H9 (cell line): ENCODE measurements around the gene ITGB2. TPM values are rescaled to one million over a fixed set of nuclear protein-coding genes. Genes with fewer than 3 reads are reported as not detected.

Experiments used
- DNase-seq: peaks from one replicate; pipeline ENCODE4 v3.0.0-alpha.2; 2017
- H2AFZ ChIP-seq: one replicate; pipeline ENCODE4 v1.6.1; 2013; ENCODE audit warnings: mild to moderate bottlenecking, low read length, control low read depth, moderate library complexity
- H2AK5ac ChIP-seq: 2 replicates; pipeline ENCODE4 v1.6.1; 2013; ENCODE audit warnings: low read length, control low read depth, mixed read lengths; ENCODE audit not compliant: insufficient read length
- H2BK120ac ChIP-seq: one replicate; pipeline ENCODE4 v1.6.1; 2013; ENCODE audit warnings: low read depth, mild to moderate bottlenecking, low read length, control low read depth, inconsistent platforms; ENCODE audit not compliant: poor library complexity, severe bottlenecking
- H2BK12ac ChIP-seq: 2 replicates; pipeline ENCODE4 v1.6.1; 2013; ENCODE audit warnings: low read length, control low read depth, mixed read lengths, low read depth; ENCODE audit not compliant: insufficient read length
- H2BK15ac ChIP-seq: 2 replicates; pipeline ENCODE4 v1.6.1; 2013; ENCODE audit warnings: low read depth, low read length, control low read depth
- H2BK20ac ChIP-seq: one replicate; pipeline ENCODE4 v1.6.1; 2013; ENCODE audit warnings: low read depth, mild to moderate bottlenecking, low read length, control low read depth, inconsistent platforms; ENCODE audit not compliant: poor library complexity, severe bottlenecking
- H2BK5ac ChIP-seq: 2 replicates; pipeline ENCODE4 v1.6.1; 2013; ENCODE audit warnings: low read length, control low read depth, mixed read lengths; ENCODE audit not compliant: insufficient read length
- H3K14ac ChIP-seq: 2 replicates; pipeline ENCODE4 v1.6.1; 2013; ENCODE audit warnings: low read length, control low read depth; ENCODE audit not compliant: insufficient read depth
- H3K18ac ChIP-seq: 2 replicates; pipeline ENCODE4 v1.6.1; 2013; ENCODE audit warnings: low read depth, mild to moderate bottlenecking, mixed read lengths, low read length, control low read depth; ENCODE audit not compliant: insufficient read length
- H3K23ac ChIP-seq: 2 replicates; pipeline ENCODE4 v1.6.1; 2013; ENCODE audit warnings: low read length, control low read depth, mixed read lengths, low read depth; ENCODE audit not compliant: insufficient read length
- H3K23me2 ChIP-seq: 2 replicates; pipeline ENCODE4 v1.6.1; 2013; ENCODE audit warnings: low read depth, mild to moderate bottlenecking, mixed read lengths, low read length, control low read depth; ENCODE audit not compliant: insufficient read length, poor library complexity, severe bottlenecking
- H3K27ac ChIP-seq: 2 replicates; pipeline ENCODE4 v1.5.1; 2013; ENCODE audit warnings: low read length, control low read depth, mixed read lengths, low read depth; ENCODE audit not compliant: insufficient read length
- H3K27me3 ChIP-seq: 2 replicates; pipeline ENCODE4 v1.6.1; 2013; ENCODE audit warnings: low read length, control low read depth, inconsistent platforms; ENCODE audit not compliant: insufficient read depth
- H3K4ac ChIP-seq: 2 replicates; pipeline ENCODE4 v1.6.1; 2013; ENCODE audit warnings: low read depth, mild to moderate bottlenecking, control low read depth, inconsistent platforms, low read length, moderate library complexity
- H3K4me1 ChIP-seq: 2 replicates; pipeline ENCODE4 v1.6.1; 2013; ENCODE audit warnings: low read length, control low read depth, inconsistent platforms; ENCODE audit not compliant: insufficient read depth
- H3K4me2 ChIP-seq: 2 replicates; pipeline ENCODE4 v1.6.1; 2013; ENCODE audit warnings: low read length, control low read depth, mixed read lengths; ENCODE audit not compliant: insufficient read length, insufficient read depth
- H3K56ac ChIP-seq: 2 replicates; pipeline ENCODE4 v1.6.1; 2013; ENCODE audit warnings: low read depth, mild to moderate bottlenecking, mixed read lengths, low read length, control low read depth; ENCODE audit not compliant: insufficient read length
- H3K79me1 ChIP-seq: 2 replicates; pipeline ENCODE4 v1.6.1; 2013; ENCODE audit warnings: low read depth, mild to moderate bottlenecking, moderate library complexity, low read length, control low read depth, inconsistent platforms; ENCODE audit not compliant: insufficient read depth, poor library complexity, severe bottlenecking
- H3K79me2 ChIP-seq: 2 replicates; pipeline ENCODE4 v1.6.1; 2013; ENCODE audit warnings: low read length, control low read depth, inconsistent platforms; ENCODE audit not compliant: insufficient read depth
- H3K9ac ChIP-seq: 2 replicates; pipeline ENCODE4 v1.6.1; 2013; ENCODE audit warnings: low read length, control low read depth, mixed read lengths; ENCODE audit not compliant: insufficient read length; ENCODE audit errors: extremely low read depth
- H3K9me3 ChIP-seq: one replicate; pipeline ENCODE4 v1.6.1; 2013; ENCODE audit warnings: low read depth, low read length, inconsistent platforms; ENCODE audit not compliant: control insufficient read depth
- H3T11ph ChIP-seq: one replicate; pipeline ENCODE4 v1.6.1; 2013; ENCODE audit warnings: mild to moderate bottlenecking, low read length, control low read depth, inconsistent platforms
- H4K20me1 ChIP-seq: one replicate; pipeline ENCODE4 v1.6.1; 2013; ENCODE audit not compliant: control insufficient read depth, insufficient read length, insufficient read depth
- H4K5ac ChIP-seq: 2 replicates; pipeline ENCODE4 v1.6.1; 2013; ENCODE audit warnings: low read depth, mild to moderate bottlenecking, mixed read lengths, low read length, control low read depth; ENCODE audit not compliant: insufficient read length
- H4K8ac ChIP-seq: replicated peaks from 2 replicates; pipeline ENCODE4 v1.6.1; 2013; ENCODE audit warnings: low read length, control low read depth, mixed read lengths, low read depth; ENCODE audit not compliant: insufficient read length
- H4K91ac ChIP-seq: 2 replicates; pipeline ENCODE4 v1.6.1; 2013; ENCODE audit warnings: low read depth, mild to moderate bottlenecking, moderate library complexity, mixed read lengths, low read length, control low read depth; ENCODE audit not compliant: insufficient read length
- H3K27ac Mint-ChIP-seq, 3 experiments: 2 replicates in 2 of 3; 3 replicates in 1 of 3; pipeline ENCODE4 v1.8.0; 2020 to 2021; ENCODE audit warnings: mixed read lengths in 3 of 3, mild to moderate bottlenecking in 1 of 3, moderate library complexity in 1 of 3
- H3K27me3 Mint-ChIP-seq: 2 replicates; pipeline ENCODE4 v1.8.0; 2021; ENCODE audit warnings: low read depth, mild to moderate bottlenecking, moderate library complexity, mixed read lengths
- H3K36me3 Mint-ChIP-seq, 3 experiments: 2 replicates in 2 of 3; 3 replicates in 1 of 3; pipeline ENCODE4 v1.8.0; 2020 to 2021; ENCODE audit warnings: low read depth in 3 of 3, mixed read lengths in 3 of 3; ENCODE audit not compliant: insufficient read depth in 1 of 3
- H3K4me1 Mint-ChIP-seq, 2 experiments: 2 replicates each; pipeline ENCODE4 v1.8.0; 2020; ENCODE audit warnings: mixed read lengths in 2 of 2
- H3K4me3 Mint-ChIP-seq, 2 experiments: 2 replicates in 1 of 2; 3 replicates in 1 of 2; pipeline ENCODE4 v1.8.0; 2020 to 2021; ENCODE audit warnings: mild to moderate bottlenecking in 2 of 2, mixed read lengths in 2 of 2, moderate library complexity in 1 of 2
- H3K9me3 Mint-ChIP-seq, 2 experiments: 2 replicates in 1 of 2; 3 replicates in 1 of 2; pipeline ENCODE4 v1.8.0; 2020; ENCODE audit warnings: mild to moderate bottlenecking in 2 of 2, mixed read lengths in 2 of 2, moderate library complexity in 1 of 2
- WGBS: extraction: QIAGEN DNeasy Blood & Tissue Kit; methylation state at CpG from one replicate; pipeline ENCODE4 v1.1.7; 2013; ENCODE audit warnings: missing lambda C conversion rate, low lambda C conversion rate, mixed read lengths; ENCODE audit not compliant: insufficient read length; ENCODE audit errors: extremely low coverage; 5-methylcytosine and 5-hydroxymethylcytosine counted together
- total RNA-seq: library from RNA; stranded (reverse); gene quantifications from 2 replicates; pipeline ENCODE4 v1.2.1, GENCODE V29; 2021
- TF ChIP-seq, protein P1 (sequence below): fragments of 200-600 bp; sonication (generic); conservative IDR thresholded peaks from 3 replicates; pipeline ENCODE4 v1.8.0; 2021; ENCODE audit warnings: antibody characterized with exemption, mild to moderate bottlenecking

ITGB2 gene
- total RNA-seq, 1 experiment from 2014 or later, result 1.1 TPM

DNA sequence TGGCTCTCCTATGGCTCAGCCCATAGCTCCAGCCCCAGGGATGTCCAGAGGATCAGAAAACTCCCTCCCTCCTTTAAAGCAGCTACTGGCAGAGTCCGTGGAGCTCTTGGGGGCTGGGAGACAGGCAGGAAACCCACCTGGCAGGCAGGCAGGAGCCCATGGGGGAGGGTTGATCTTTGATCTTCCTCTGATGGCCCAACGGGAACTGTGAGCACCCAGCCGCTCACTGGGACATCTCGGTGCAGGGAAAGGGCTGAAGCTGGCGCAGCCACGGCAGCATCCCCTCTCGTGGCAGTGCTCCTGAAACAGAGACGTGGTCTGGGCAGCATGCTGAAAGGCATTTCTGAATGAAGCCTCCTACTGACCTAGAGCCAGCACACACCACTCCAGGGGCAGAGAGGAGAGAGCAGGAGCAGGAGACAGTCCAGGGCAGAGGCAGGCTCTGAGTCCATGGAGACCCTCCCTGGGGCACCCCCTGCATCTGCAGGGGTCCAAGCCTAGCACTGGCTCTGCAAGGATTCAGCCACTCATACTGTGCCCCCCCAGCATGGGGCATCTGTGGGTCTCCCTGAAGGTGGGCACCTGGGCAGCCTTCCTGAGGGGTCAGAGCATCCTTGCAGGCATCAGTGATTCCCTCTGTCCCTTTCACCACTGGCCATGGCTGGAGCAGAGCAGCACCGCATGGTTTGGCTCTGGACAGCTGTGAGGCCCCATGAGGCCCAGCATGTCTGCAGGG, 14.3 kb upstream of the ITGB2 start:
- Histone ChIP-seq H3K79me1 (no peaks in the 10 kb centered on the region), H3K56ac (no peak overlapping the region), H4K91ac (no peak overlapping the region), H2BK5ac (no peak overlapping the region), H3K79me2 (no peaks in the 10 kb centered on the region; the same call in 1 of the 2 replicates), H4K20me1 (no peaks in the 10 kb centered on the region), H3K4me1 (no peaks in the 10 kb centered on the region), H3K27me3 (peaks cover 18% of the 10 kb centered on the region; the same call in 1 of the 2 replicates), H3K18ac (no peak overlapping the region), H3K23ac (no peak overlapping the region), H2BK20ac (no peak overlapping the region), H2BK15ac (no peak overlapping the region), H3T11ph (no peak overlapping the region), H4K5ac (no peak overlapping the region), H4K8ac (no peak overlapping the region), H3K9me3 (no peaks in the 10 kb centered on the region), H2BK120ac (no peak overlapping the region), H3K4ac (no peak overlapping the region), H3K27ac (no peak overlapping the region), H3K14ac (no peak overlapping the region), H2AFZ (no peak overlapping the region), H3K4me2 (no peak overlapping the region), H3K9ac (no peak overlapping the region), H2AK5ac (no peak overlapping the region), H3K23me2 (peaks cover 18% of the 10 kb centered on the region), H2BK12ac (no peak overlapping the region)
- no peak overlapping the region for H3K27ac Mint-ChIP-seq
- peaks cover 19 to 20% of the 10 kb centered on the region in 2 experiments for H3K4me1 Mint-ChIP-seq
- no peak for DNase-seq
- peaks cover 55% of the 10 kb centered on the region for H3K27me3 Mint-ChIP-seq
- TF ChIP-seq, protein P1, sequence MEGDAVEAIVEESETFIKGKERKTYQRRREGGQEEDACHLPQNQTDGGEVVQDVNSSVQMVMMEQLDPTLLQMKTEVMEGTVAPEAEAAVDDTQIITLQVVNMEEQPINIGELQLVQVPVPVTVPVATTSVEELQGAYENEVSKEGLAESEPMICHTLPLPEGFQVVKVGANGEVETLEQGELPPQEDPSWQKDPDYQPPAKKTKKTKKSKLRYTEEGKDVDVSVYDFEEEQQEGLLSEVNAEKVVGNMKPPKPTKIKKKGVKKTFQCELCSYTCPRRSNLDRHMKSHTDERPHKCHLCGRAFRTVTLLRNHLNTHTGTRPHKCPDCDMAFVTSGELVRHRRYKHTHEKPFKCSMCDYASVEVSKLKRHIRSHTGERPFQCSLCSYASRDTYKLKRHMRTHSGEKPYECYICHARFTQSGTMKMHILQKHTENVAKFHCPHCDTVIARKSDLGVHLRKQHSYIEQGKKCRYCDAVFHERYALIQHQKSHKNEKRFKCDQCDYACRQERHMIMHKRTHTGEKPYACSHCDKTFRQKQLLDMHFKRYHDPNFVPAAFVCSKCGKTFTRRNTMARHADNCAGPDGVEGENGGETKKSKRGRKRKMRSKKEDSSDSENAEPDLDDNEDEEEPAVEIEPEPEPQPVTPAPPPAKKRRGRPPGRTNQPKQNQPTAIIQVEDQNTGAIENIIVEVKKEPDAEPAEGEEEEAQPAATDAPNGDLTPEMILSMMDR, result no peak
- H3K36me3 Mint-ChIP-seq, result no peaks in the 10 kb centered on the region
- H3K4me3 Mint-ChIP-seq, result no peak overlapping the region
- no peaks in the 10 kb centered on the region; a peak in 1 of 5 replicates for H3K9me3 Mint-ChIP-seq
- no CpG with 5 or more reads among the region's 9 CpGs for WGBS
